GM23338 (cell line): ENCODE data around the gene NECAB3. TPM values are rescaled to one million over a fixed set of nuclear protein-coding genes. Genes with fewer than 3 reads are reported as not detected.

Source experiments
- ATAC-seq: fragments of 200-7000 bp; cut with Tn5 transposase; 3 replicates; pipeline ENCODE4 v1.9.1; 2020
- DNase-seq: peaks from one replicate; pipeline ENCODE4 v3.0.0-alpha.2; 2015; ENCODE audit warnings: low spot score
- H2AFZ ChIP-seq: fragments of 200-600 bp; sonication (generic); 2 replicates; pipeline ENCODE4 v1.8.0; 2016; ENCODE audit warnings: antibody characterized with exemption, mild to moderate bottlenecking, moderate library complexity
- H3F3A ChIP-seq: fragments of 200-600 bp; sonication (generic); replicated peaks from 2 replicates; pipeline ENCODE4 v1.8.0; 2017; ENCODE audit warnings: antibody characterized with exemption, mixed run types, low read depth
- H3K27ac ChIP-seq: fragments of 200-600 bp; sonication (generic); 2 replicates; pipeline ENCODE4 v1.6.1; 2016; ENCODE audit warnings: low read depth
- H3K27me3 ChIP-seq: fragments of 200-600 bp; sonication (generic); 2 replicates; pipeline ENCODE4 v1.8.0; 2016; ENCODE audit warnings: mild to moderate bottlenecking, mixed run types, moderate library complexity; ENCODE audit not compliant: insufficient read depth
- H3K36me3 ChIP-seq: fragments of 200-600 bp; sonication (generic); 2 replicates; pipeline ENCODE4 v1.8.0; 2016; ENCODE audit warnings: mild to moderate bottlenecking; ENCODE audit not compliant: insufficient read depth
- H3K4me1 ChIP-seq: fragments of 200-600 bp; sonication (generic); 2 replicates; pipeline ENCODE4 v1.8.0; 2016; ENCODE audit warnings: mild to moderate bottlenecking, moderate library complexity; ENCODE audit not compliant: insufficient read depth
- H3K4me2 ChIP-seq: fragments of 200-600 bp; sonication (generic); 2 replicates; pipeline ENCODE4 v1.7.1; 2017; ENCODE audit warnings: mixed run types
- H3K4me3 ChIP-seq: fragments of 200-600 bp; sonication (generic); 2 replicates; pipeline ENCODE4 v1.6.1; 2016; ENCODE audit warnings: mixed run types
- H3K79me2 ChIP-seq: fragments of 200-600 bp; sonication (generic); replicated peaks from 2 replicates; pipeline ENCODE4 v1.8.0; 2017; ENCODE audit warnings: mild to moderate bottlenecking; ENCODE audit not compliant: insufficient read depth
- H3K9me2 ChIP-seq: fragments of 200-600 bp; sonication (generic); 2 replicates; pipeline ENCODE4 v1.8.0; 2017; ENCODE audit not compliant: insufficient read depth
- H4K20me1 ChIP-seq: fragments of 200-600 bp; sonication (generic); replicated peaks from 2 replicates; pipeline ENCODE4 v1.8.0; 2017; ENCODE audit warnings: mild to moderate bottlenecking; ENCODE audit not compliant: insufficient read depth
- H3K27ac Mint-ChIP-seq: 2 replicates; pipeline ENCODE4 v1.8.0; 2020; ENCODE audit warnings: inconsistent platforms, mild to moderate bottlenecking, moderate library complexity, mixed read lengths
- H3K27me3 Mint-ChIP-seq: 3 replicates; pipeline ENCODE4 v1.8.0; 2022; ENCODE audit warnings: low read depth, mild to moderate bottlenecking, moderate library complexity, mixed read lengths, inconsistent platforms; ENCODE audit not compliant: insufficient read depth, poor library complexity
- H3K36me3 Mint-ChIP-seq: 3 replicates; pipeline ENCODE4 v1.8.0; 2021; ENCODE audit warnings: low read depth, mild to moderate bottlenecking, inconsistent platforms, moderate library complexity, mixed read lengths
- H3K4me1 Mint-ChIP-seq: 3 replicates; pipeline ENCODE4 v1.8.0; 2020; ENCODE audit warnings: mild to moderate bottlenecking, inconsistent platforms, mixed read lengths
- H3K4me3 Mint-ChIP-seq: 3 replicates; pipeline ENCODE4 v1.8.0; 2021; ENCODE audit warnings: moderate library complexity, mild to moderate bottlenecking, inconsistent platforms, mixed read lengths
- H3K9me3 Mint-ChIP-seq: 3 replicates; pipeline ENCODE4 v1.8.0; 2020; ENCODE audit warnings: moderate library complexity, mild to moderate bottlenecking, inconsistent platforms, mixed read lengths
- CREB1 ChIP-seq: fragments of 250-450 bp; sonication (Bioruptor Pico); IDR thresholded peaks from 2 replicates; pipeline ENCODE4 v1.5.0; 2020; ENCODE audit warnings: low read depth, mild to moderate bottlenecking, moderate library complexity
- CTCF ChIP-seq, 2 experiments: fragments of 200-600 bp in 1 of 2; sonication (generic) in 1 of 2; conservative IDR thresholded peaks; 2 replicates each; pipeline versions ENCODE4 v1.5.1 to v1.6.1; 2016 to 2017; ENCODE audit warnings: antibody characterized with exemption in 2 of 2, low read depth in 2 of 2, mild to moderate bottlenecking in 2 of 2, moderate library complexity in 1 of 2
- ETS1 ChIP-seq: IDR thresholded peaks from 2 replicates; pipeline ENCODE4 v1.6.1; 2016; ENCODE audit warnings: antibody characterized with exemption
- EZH2 ChIP-seq: fragments of 200-600 bp; sonication (generic); IDR thresholded peaks from one replicate; pipeline ENCODE4 v1.8.0; 2017; ENCODE audit warnings: antibody characterized with exemption, mild to moderate bottlenecking, low read depth; ENCODE audit not compliant: unreplicated experiment
- EZH2phosphoT487 ChIP-seq: fragments of 200-600 bp; sonication (generic); IDR thresholded peaks from one replicate; pipeline ENCODE4 v1.8.1; 2018; ENCODE audit warnings: antibody characterized with exemption; ENCODE audit not compliant: unreplicated experiment
- JUNB ChIP-seq: IDR thresholded peaks from one replicate; pipeline ENCODE4 v1.6.1; 2016; ENCODE audit warnings: antibody characterized with exemption; ENCODE audit not compliant: unreplicated experiment
- NANOG ChIP-seq: IDR thresholded peaks from 2 replicates; pipeline ENCODE4 v1.6.1; 2016; ENCODE audit warnings: antibody characterized with exemption, borderline replicate concordance
- POLR2AphosphoS5 ChIP-seq: IDR thresholded peaks from 2 replicates; pipeline ENCODE4 v1.6.1; 2016; ENCODE audit warnings: antibody characterized with exemption, low read depth
- STAT1 ChIP-seq: IDR thresholded peaks from one replicate; pipeline ENCODE4 v1.6.1; 2016; ENCODE audit warnings: antibody characterized with exemption; ENCODE audit not compliant: unreplicated experiment
- ZNF114 ChIP-seq: fragments of 250-450 bp; sonication (Bioruptor Pico); IDR thresholded peaks from 2 replicates; pipeline ENCODE4 v1.5.0; 2020; ENCODE audit warnings: mild to moderate bottlenecking, moderate library complexity
- ZNF331 ChIP-seq: fragments of 250-450 bp; sonication (Bioruptor Pico); IDR thresholded peaks from 2 replicates; pipeline ENCODE4 v1.5.0; 2020; ENCODE audit warnings: low read depth, mild to moderate bottlenecking, moderate library complexity
- polyA plus RNA-seq: library from polyadenylated mRNA; unstranded; fragments of >200 nt; fragmentation: Nextera tagmentation; extraction: Ambion mirVana; gene quantifications from 2 replicates; pipeline ENCODE4 v1.2.1, GENCODE V29; 2016
- total RNA-seq: library from RNA; depleted of rRNA; stranded (reverse); fragments of >200 nt; shearing (Covaris generic); gene quantifications from 2 replicates; pipeline ENCODE4 v1.2.3, GENCODE V29; 2014
- TF ChIP-seq, protein P1 (sequence below): fragments of 250-450 bp; sonication (Bioruptor Pico); IDR thresholded peaks from 2 replicates; pipeline ENCODE4 v1.5.0; 2020; ENCODE audit warnings: mild to moderate bottlenecking, moderate library complexity
- TF ChIP-seq, protein P2 (sequence below): IDR thresholded peaks from one replicate; pipeline ENCODE4 v1.6.1; 2018; ENCODE audit warnings: antibody characterized with exemption; ENCODE audit not compliant: unreplicated experiment

The NECAB3 gene
- total and polyA plus RNA-seq, 2 experiments from 2014 or later, result 8.5 to 28.4 TPM

GRCh38 chr20:33659341-33660034, 14.7 kb downstream of the NECAB3 start:
- ATAC-seq, result no peak
- Mint-ChIP-seq H3K27me3 (peaks cover 18% of the 10 kb centered on the region), H3K36me3 (no peaks in the 10 kb centered on the region; the same call in 2 of the 3 replicates), H3K4me1 (peaks cover 10% of the 10 kb centered on the region), H3K27ac (no peak overlapping the region), H3K4me3 (no peak overlapping the region), H3K9me3 (no peaks in the 10 kb centered on the region; the same call in 2 of the 3 replicates)
- Histone ChIP-seq H3K79me2 (no peaks in the 10 kb centered on the region), H3K4me2 (no peak overlapping the region), H2AFZ (no peak overlapping the region), H3K4me1 (peaks cover 3% of the 10 kb centered on the region; the same call in 1 of the 2 replicates), H3K9me2 (no peaks in the 10 kb centered on the region), H3F3A (0 out of 2 replicates have a peak, but pooled peaks cover under 1% of the 10 kb centered on the region), H4K20me1 (no peaks in the 10 kb centered on the region; the same call in 1 of the 2 replicates), H3K4me3 (no peak overlapping the region), H3K27ac (no peak overlapping the region), H3K27me3 (0 out of 2 replicates have a peak, but pooled peaks cover 6% of the 10 kb centered on the region), H3K36me3 (no peaks in the 10 kb centered on the region)
- TF ChIP-seq NANOG (no peak), ETS1 (no peak), JUNB (no peak), EZH2phosphoT487 (no peak), ZNF331 (CRISPR knock-in tag) (no peak), ZNF114 (CRISPR knock-in tag) (no peak), POLR2AphosphoS5 (no peak), STAT1 (no peak), CTCF (conservative IDR thresholded peaks at IDR 0.05; ENCODE audit: low read depth in 2 of 2) (no peak), EZH2 (no peak), CREB1 (CRISPR knock-in tag) (no peak)
- TF ChIP-seq, protein P1, sequence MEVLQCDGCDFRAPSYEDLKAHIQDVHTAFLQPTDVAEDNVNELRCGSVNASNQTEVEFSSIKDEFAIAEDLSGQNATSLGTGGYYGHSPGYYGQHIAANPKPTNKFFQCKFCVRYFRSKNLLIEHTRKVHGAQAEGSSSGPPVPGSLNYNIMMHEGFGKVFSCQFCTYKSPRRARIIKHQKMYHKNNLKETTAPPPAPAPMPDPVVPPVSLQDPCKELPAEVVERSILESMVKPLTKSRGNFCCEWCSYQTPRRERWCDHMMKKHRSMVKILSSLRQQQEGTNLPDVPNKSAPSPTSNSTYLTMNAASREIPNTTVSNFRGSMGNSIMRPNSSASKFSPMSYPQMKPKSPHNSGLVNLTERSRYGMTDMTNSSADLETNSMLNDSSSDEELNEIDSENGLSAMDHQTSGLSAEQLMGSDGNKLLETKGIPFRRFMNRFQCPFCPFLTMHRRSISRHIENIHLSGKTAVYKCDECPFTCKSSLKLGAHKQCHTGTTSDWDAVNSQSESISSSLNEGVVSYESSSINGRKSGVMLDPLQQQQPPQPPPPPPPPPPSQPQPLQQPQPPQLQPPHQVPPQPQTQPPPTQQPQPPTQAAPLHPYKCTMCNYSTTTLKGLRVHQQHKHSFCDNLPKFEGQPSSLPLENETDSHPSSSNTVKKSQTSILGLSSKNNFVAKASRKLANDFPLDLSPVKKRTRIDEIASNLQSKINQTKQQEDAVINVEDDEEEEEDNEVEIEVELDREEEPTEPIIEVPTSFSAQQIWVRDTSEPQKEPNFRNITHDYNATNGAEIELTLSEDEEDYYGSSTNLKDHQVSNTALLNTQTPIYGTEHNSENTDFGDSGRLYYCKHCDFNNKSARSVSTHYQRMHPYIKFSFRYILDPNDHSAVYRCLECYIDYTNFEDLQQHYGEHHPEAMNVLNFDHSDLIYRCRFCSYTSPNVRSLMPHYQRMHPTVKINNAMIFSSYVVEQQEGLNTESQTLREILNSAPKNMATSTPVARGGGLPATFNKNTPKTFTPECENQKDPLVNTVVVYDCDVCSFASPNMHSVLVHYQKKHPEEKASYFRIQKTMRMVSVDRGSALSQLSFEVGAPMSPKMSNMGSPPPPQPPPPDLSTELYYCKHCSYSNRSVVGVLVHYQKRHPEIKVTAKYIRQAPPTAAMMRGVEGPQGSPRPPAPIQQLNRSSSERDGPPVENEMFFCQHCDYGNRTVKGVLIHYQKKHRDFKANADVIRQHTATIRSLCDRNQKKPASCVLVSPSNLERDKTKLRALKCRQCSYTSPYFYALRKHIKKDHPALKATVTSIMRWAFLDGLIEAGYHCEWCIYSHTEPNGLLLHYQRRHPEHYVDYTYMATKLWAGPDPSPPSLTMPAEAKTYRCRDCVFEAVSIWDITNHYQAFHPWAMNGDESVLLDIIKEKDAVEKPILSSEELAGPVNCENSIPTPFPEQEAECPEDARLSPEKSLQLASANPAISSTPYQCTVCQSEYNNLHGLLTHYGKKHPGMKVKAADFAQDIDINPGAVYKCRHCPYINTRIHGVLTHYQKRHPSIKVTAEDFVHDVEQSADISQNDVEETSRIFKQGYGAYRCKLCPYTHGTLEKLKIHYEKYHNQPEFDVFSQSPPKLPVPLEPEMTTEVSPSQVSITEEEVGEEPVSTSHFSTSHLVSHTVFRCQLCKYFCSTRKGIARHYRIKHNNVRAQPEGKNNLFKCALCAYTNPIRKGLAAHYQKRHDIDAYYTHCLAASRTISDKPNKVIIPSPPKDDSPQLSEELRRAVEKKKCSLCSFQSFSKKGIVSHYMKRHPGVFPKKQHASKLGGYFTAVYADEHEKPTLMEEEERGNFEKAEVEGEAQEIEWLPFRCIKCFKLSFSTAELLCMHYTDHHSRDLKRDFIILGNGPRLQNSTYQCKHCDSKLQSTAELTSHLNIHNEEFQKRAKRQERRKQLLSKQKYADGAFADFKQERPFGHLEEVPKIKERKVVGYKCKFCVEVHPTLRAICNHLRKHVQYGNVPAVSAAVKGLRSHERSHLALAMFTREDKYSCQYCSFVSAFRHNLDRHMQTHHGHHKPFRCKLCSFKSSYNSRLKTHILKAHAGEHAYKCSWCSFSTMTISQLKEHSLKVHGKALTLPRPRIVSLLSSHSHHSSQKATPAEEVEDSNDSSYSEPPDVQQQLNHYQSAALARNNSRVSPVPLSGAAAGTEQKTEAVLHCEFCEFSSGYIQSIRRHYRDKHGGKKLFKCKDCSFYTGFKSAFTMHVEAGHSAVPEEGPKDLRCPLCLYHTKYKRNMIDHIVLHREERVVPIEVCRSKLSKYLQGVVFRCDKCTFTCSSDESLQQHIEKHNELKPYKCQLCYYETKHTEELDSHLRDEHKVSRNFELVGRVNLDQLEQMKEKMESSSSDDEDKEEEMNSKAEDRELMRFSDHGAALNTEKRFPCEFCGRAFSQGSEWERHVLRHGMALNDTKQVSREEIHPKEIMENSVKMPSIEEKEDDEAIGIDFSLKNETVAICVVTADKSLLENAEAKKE (CRISPR knock-in tag), result no peak
- TF ChIP-seq, protein P2, sequence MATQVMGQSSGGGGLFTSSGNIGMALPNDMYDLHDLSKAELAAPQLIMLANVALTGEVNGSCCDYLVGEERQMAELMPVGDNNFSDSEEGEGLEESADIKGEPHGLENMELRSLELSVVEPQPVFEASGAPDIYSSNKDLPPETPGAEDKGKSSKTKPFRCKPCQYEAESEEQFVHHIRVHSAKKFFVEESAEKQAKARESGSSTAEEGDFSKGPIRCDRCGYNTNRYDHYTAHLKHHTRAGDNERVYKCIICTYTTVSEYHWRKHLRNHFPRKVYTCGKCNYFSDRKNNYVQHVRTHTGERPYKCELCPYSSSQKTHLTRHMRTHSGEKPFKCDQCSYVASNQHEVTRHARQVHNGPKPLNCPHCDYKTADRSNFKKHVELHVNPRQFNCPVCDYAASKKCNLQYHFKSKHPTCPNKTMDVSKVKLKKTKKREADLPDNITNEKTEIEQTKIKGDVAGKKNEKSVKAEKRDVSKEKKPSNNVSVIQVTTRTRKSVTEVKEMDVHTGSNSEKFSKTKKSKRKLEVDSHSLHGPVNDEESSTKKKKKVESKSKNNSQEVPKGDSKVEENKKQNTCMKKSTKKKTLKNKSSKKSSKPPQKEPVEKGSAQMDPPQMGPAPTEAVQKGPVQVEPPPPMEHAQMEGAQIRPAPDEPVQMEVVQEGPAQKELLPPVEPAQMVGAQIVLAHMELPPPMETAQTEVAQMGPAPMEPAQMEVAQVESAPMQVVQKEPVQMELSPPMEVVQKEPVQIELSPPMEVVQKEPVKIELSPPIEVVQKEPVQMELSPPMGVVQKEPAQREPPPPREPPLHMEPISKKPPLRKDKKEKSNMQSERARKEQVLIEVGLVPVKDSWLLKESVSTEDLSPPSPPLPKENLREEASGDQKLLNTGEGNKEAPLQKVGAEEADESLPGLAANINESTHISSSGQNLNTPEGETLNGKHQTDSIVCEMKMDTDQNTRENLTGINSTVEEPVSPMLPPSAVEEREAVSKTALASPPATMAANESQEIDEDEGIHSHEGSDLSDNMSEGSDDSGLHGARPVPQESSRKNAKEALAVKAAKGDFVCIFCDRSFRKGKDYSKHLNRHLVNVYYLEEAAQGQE, result no peak
- no peak for DNase-seq
